PC-9 (cell line): ENCODE measurements around the gene TAMALIN. TPM values are rescaled to one million over a fixed set of nuclear protein-coding genes. Genes with fewer than 3 reads are reported as not detected.

Source experiments
- BruUV-seq: library from RNA; stranded (reverse); fragments of 400-500 nt; replicated peaks from 2 replicates; lab custom pipeline; 2021; lab: Mats Ljungman, UMichigan
- CTCF ChIA-PET: fragments of 300-600 bp; sonication (Branson Sonifier 250); formaldehyde crosslinking; loops from one replicate; lab custom pipeline; 2022; ENCODE audit warnings: antibody characterized with exemption; lab: Charles Lee
- POLR2A ChIA-PET: fragments of 300-600 bp; sonication (Branson Sonifier 250); formaldehyde crosslinking; loops from one replicate; lab custom pipeline; 2022; ENCODE audit warnings: antibody characterized with exemption; ENCODE audit not compliant: unreplicated experiment; lab: Charles Lee
- DNase-seq, 2 experiments: peaks; one replicate each; pipeline versions ENCODE4 v3.0.0 to v3.0.0-alpha.2; 2015 to 2022; ENCODE audit warnings: mixed read lengths in 1 of 2
- H2AFZ ChIP-seq: fragments of 200-600 bp; sonication (generic); 2 replicates; pipeline ENCODE4 v1.8.1; 2017; ENCODE audit warnings: antibody characterized with exemption
- H3F3A ChIP-seq: fragments of 200-600 bp; sonication (generic); 2 replicates; pipeline ENCODE4 v1.8.1; 2017; ENCODE audit warnings: antibody characterized with exemption, mild to moderate bottlenecking, low read depth; ENCODE audit not compliant: insufficient read depth
- H3K27ac ChIP-seq: fragments of 200-600 bp; sonication (generic); 2 replicates; pipeline ENCODE4 v1.6.1; 2016; ENCODE audit warnings: mixed run types
- H3K27me3 ChIP-seq: fragments of 200-600 bp; sonication (generic); 2 replicates; pipeline ENCODE4 v1.6.1; 2016; ENCODE audit warnings: low read depth, mixed run types; ENCODE audit not compliant: insufficient read depth
- H3K36me3 ChIP-seq: fragments of 200-600 bp; sonication (generic); 2 replicates; pipeline ENCODE4 v1.6.1; 2016; ENCODE audit warnings: low read depth, mixed run types
- H3K4me1 ChIP-seq: fragments of 200-600 bp; sonication (generic); replicated peaks from 2 replicates; pipeline ENCODE4 v1.6.1; 2016; ENCODE audit warnings: mixed run types; ENCODE audit not compliant: insufficient read depth
- H3K4me2 ChIP-seq: fragments of 200-600 bp; sonication (generic); 2 replicates; pipeline ENCODE4 v1.6.1; 2017; ENCODE audit warnings: mixed run types
- H3K4me3 ChIP-seq: fragments of 200-600 bp; sonication (generic); 2 replicates; pipeline ENCODE4 v1.6.1; 2016; ENCODE audit warnings: mixed run types
- H3K79me2 ChIP-seq: fragments of 200-600 bp; sonication (generic); 2 replicates; pipeline ENCODE4 v1.6.1; 2017; ENCODE audit warnings: low read depth, mixed run types
- H3K9me2 ChIP-seq: fragments of 200-600 bp; sonication (generic); 2 replicates; pipeline ENCODE4 v1.8.1; 2017; ENCODE audit warnings: mild to moderate bottlenecking; ENCODE audit not compliant: insufficient read depth
- H3K9me3 ChIP-seq: fragments of 200-600 bp; sonication (generic); 2 replicates; pipeline ENCODE4 v1.8.1; 2016; ENCODE audit warnings: low read depth; ENCODE audit not compliant: insufficient read depth
- H4K20me1 ChIP-seq: fragments of 200-600 bp; sonication (generic); 2 replicates; pipeline ENCODE4 v1.8.1; 2017; ENCODE audit not compliant: insufficient read depth
- CTCF ChIP-seq: fragments of 200-600 bp; sonication (generic); conservative IDR thresholded peaks from 2 replicates; pipeline ENCODE4 v1.6.1; 2017; ENCODE audit warnings: mixed run types, antibody characterized with exemption, mild to moderate bottlenecking, moderate library complexity
- EZH2 ChIP-seq: fragments of 200-600 bp; sonication (generic); IDR thresholded peaks from 2 replicates; pipeline ENCODE4 v1.8.0; 2017; ENCODE audit warnings: antibody characterized with exemption, low read depth
- intact Hi-C: fragments of 100-400 bp; cut with micrococcal nuclease; formaldehyde crosslinking; loops from one replicate; pipeline ENCODE4 v1.10.0; 2022; ENCODE audit not compliant: unreplicated experiment
- total RNA-seq: library from RNA; stranded (reverse); gene quantifications from 2 replicates; pipeline ENCODE4 v1.2.3, GENCODE V29; 2021

Gene TAMALIN
- total RNA-seq, 1 experiment from 2014 or later, result not detected

DNA sequence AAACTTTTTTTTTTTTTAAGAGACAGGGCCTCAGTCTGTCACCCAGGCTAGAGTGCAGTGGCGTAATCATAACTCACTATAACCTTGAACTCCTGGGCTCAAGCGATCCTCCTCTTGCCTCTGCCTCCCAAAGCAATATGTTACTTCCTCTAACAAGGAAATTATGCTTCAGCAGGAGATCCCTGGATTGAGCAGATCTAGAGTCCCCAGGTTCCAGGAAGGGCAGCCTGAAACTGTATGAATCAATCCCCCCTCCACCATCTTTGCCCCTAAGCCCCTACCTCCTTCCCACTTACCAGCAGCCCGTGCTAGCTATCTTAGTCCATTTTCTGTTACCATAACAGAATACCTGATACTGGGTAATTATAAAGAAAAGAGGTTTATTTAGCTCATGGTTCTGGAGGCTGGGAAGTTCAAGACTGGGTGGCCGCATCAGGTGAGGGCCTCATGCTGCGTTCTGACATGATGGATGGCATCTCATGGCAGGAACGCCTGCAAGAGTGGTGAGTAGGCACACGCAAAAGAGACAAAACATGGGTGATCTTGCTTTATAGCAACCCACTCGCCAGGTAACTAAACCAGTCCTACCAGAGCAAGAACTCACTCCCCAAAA, 5.0 kb downstream of the TAMALIN start:
- intact Hi-C loops, result no loop called here

GRCh38 chr12:52013626-52014310, 7.0 kb downstream of the TAMALIN start:
- ChIA-PET POLR2A (no interaction called here), CTCF (interaction anchor here (1.3 kb wide), 1 partner anchor 12 kb away, joined by 6 read pairs; no protein-coding TSS in a partner anchor)
- Histone ChIP-seq H2AFZ (no peak overlapping the region), H3K79me2 (no peaks in the 10 kb centered on the region), H3K27me3 (no peaks in the 10 kb centered on the region), H3K4me3 (no peak overlapping the region), H3K27ac (no peak overlapping the region), H3K4me2 (no peak overlapping the region), H3K9me3 (no peaks in the 10 kb centered on the region), H4K20me1 (no peaks in the 10 kb centered on the region), H3K9me2 (no peaks in the 10 kb centered on the region), H3K4me1 (no peaks in the 10 kb centered on the region), H3K36me3 (no peaks in the 10 kb centered on the region), H3F3A (no peaks in the 10 kb centered on the region)
- intact Hi-C loops, result no loop called here
- no TSS peak for BruUV-seq
- no peak for TF ChIP-seq EZH2
- no peak for TF ChIP-seq CTCF
- no peak for DNase-seq

More for the DNA sequence above, 5.0 kb downstream of the TAMALIN start:
- Histone ChIP-seq H3K4me2 (no peak overlapping the region), H3K36me3 (no peaks in the 10 kb centered on the region), H3K4me1 (no peaks in the 10 kb centered on the region), H4K20me1 (no peaks in the 10 kb centered on the region), H3K9me3 (no peaks in the 10 kb centered on the region), H3K9me2 (no peaks in the 10 kb centered on the region), H2AFZ (no peak overlapping the region), H3K4me3 (no peak overlapping the region), H3K27me3 (no peaks in the 10 kb centered on the region), H3K79me2 (no peaks in the 10 kb centered on the region), H3K27ac (no peak overlapping the region), H3F3A (no peaks in the 10 kb centered on the region)
- no peak for DNase-seq
- TF ChIP-seq CTCF, result no peak
- TF ChIP-seq EZH2, result no peak
- POLR2A ChIA-PET, result no interaction called here
- no TSS peak for BruUV-seq
- CTCF ChIA-PET, result no interaction called here

DNA sequence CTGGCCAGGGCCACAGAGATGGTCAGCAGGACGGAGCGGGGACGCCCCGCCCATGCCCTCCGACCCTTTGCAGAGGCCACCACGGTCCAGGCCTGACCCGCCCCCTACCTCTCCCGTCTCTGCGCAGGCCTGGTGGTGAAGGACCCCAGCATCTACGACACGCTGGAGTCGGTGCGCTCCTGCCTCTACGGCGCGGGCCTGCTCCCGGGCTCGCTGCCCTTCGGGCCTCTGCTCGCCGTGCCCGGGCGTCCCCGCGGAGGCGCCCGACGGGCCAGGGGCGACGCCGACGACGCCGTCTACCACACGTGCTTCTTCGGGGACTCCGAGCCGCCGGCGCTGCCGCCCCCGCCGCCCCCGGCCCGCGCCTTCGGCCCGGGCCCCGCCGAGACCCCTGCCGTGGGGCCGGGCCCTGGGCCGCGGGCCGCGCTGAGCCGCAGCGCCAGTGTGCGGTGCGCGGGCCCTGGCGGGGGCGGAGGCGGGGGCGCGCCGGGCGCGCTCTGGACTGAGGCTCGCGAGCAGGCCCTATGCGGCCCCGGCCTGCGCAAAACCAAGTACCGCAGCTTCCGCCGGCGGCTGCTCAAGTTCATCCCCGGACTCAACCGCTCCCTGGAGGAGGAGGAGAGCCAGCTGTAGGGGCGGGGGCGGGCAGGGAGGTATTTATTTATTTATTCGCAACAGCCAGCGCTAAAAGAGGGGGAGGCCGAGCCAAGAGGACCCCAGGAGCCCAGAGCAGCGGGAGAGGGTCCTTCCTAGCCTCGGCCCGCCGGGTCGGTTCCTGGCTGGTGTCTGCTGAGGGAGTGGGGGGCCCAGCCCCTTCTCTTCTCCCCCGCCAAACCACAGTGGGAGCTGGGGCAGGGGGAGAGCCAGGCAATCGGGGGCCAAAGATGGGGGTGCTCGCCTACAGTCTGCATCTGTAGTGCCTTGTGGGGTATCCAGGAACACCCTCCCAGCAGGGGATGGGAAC, 8.1 kb downstream of the TAMALIN start:
- CTCF ChIA-PET, result no interaction called here
- Histone ChIP-seq H3K4me3 (no peak overlapping the region), H3K79me2 (no peaks in the 10 kb centered on the region), H3K4me2 (no peak overlapping the region), H3K27me3 (no peaks in the 10 kb centered on the region), H3K36me3 (no peaks in the 10 kb centered on the region), H3K9me2 (no peaks in the 10 kb centered on the region), H4K20me1 (no peaks in the 10 kb centered on the region), H3K9me3 (no peaks in the 10 kb centered on the region), H3K4me1 (no peaks in the 10 kb centered on the region), H2AFZ (no peak overlapping the region), H3K27ac (no peak overlapping the region), H3F3A (no peaks in the 10 kb centered on the region)
- no peak for DNase-seq
- no TSS peak for BruUV-seq
- TF ChIP-seq EZH2, result no peak
- TF ChIP-seq CTCF, result no peak
- intact Hi-C loops, result no loop called here
- POLR2A ChIA-PET, result no interaction called here
